ENCODE results near the gene ALKBH2. TPM values are rescaled to one million over a fixed set of nuclear protein-coding genes. Genes with fewer than 3 reads are reported as not detected.

Gene ALKBH2
- total RNA-seq, 4 donors from 2014 or later: 8.7 to 22.5 (median 18.2) TPM

DNA sequence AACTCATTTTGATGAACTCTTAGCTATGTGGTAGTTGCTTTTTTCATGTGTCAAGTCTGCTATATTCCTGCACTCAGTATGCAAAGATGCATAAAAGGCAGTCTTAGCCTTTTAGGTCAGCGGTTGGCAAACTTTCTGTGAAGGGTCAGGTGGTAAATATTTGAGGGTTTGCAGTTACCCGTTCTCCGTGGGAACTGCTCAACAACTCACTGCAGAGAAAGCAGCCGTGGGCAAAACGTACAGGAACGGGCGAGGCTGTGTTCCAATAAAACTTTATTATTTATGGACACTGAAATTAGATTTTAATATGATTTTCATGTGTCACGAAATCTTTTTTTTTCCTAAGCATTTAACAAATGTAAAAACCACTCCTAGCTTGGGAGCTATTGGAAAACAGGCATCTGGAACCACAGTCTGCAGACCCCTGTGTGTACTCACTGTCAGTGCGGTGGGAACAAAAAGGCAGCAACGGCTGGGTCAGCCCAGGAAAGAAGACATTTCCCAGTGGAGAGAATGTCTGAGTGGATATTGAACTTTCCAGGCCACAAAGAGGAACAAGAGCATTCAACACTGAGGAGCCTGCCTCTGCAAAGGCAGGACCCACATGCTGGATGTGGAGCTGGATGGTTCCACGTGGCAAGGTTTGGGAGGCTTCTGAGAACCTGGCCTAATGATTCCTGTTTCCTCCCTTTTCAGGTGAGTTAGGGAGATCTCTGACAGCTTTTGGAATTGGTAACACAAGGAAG lies 19.6 kb upstream of the ALKBH2 start:
- no peak for DNase-seq
- Histone ChIP-seq H3K27ac (peak overlapping the region; percentile 93 to 99 (median 97)), H3K9me3 (no peaks in the 10 kb centered on the region), H3K4me3 (no peak overlapping the region), H3K27me3 (no peaks in the 10 kb centered on the region), H3K36me3 (peaks cover 0 to 13% of the 10 kb centered on the region in 2 donors), H3K4me1 (peaks cover 27 to 57% of the 10 kb centered on the region in 2 donors)
- no peak for TF ChIP-seq POLR2A (IDR thresholded peaks at IDR 0.05)
- TF ChIP-seq, protein P1, sequence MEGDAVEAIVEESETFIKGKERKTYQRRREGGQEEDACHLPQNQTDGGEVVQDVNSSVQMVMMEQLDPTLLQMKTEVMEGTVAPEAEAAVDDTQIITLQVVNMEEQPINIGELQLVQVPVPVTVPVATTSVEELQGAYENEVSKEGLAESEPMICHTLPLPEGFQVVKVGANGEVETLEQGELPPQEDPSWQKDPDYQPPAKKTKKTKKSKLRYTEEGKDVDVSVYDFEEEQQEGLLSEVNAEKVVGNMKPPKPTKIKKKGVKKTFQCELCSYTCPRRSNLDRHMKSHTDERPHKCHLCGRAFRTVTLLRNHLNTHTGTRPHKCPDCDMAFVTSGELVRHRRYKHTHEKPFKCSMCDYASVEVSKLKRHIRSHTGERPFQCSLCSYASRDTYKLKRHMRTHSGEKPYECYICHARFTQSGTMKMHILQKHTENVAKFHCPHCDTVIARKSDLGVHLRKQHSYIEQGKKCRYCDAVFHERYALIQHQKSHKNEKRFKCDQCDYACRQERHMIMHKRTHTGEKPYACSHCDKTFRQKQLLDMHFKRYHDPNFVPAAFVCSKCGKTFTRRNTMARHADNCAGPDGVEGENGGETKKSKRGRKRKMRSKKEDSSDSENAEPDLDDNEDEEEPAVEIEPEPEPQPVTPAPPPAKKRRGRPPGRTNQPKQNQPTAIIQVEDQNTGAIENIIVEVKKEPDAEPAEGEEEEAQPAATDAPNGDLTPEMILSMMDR (IDR thresholded peaks at IDR 0.05 in 4 of 5, conservative IDR thresholded peaks at IDR 0.05 in 1 of 5): no peak
- no peak for ATAC-seq
- in situ Hi-C loops (cut with MboI; ENCODE audit: low sequenced_read_pairs in 4 of 4): loop anchor here in 1 of 4 donors (25.0 kb wide), 1 partner anchor 426 kb away; no protein-coding TSS in a partner anchor
- intact Hi-C loops (cut with DNase I; ENCODE audit: low total_unique reads): loop anchor here (5.0 to 10.0 kb wide), 2 partner anchors 49 to 318 kb away; no protein-coding TSS in a partner anchor

GRCh38 chr12:109110988-109111495 lies 17.8 kb upstream of the ALKBH2 start:
- peak; percentile 76 to 84 for DNase-seq
- H3K27ac ChIP-seq: peak overlapping the region; percentile 93 to 99 (median 97)
- ATAC-seq: peak; percentile 8 to 22
- no peaks in the 10 kb centered on the region for H3K9me3 ChIP-seq
- H3K27me3 ChIP-seq: no peaks in the 10 kb centered on the region
- H3K36me3 ChIP-seq: peaks cover 0 to 23% of the 10 kb centered on the region in 2 donors
- intact Hi-C loops (cut with DNase I; ENCODE audit: low total_unique reads): loop anchor here (5.0 to 10.0 kb wide), 2 partner anchors 51 to 316 kb away; no protein-coding TSS in a partner anchor
- peaks cover 27 to 43% of the 10 kb centered on the region in 2 donors for H3K4me1 ChIP-seq
- H3K4me3 ChIP-seq: peak overlapping the region; percentile 54 to 60 (median 58)
- TF ChIP-seq POLR2A (IDR thresholded peaks at IDR 0.05): peak; percentile 52 to 66
- TF ChIP-seq, protein P1 (IDR thresholded peaks at IDR 0.05 in 4 of 5, conservative IDR thresholded peaks at IDR 0.05 in 1 of 5): peak in 1 of 5 experiments; percentile 13
- in situ Hi-C loops (cut with MboI; ENCODE audit: low sequenced_read_pairs in 4 of 4): loop anchor here in 1 of 4 donors (25.0 kb wide), 1 partner anchor 424 kb away; no protein-coding TSS in a partner anchor

DNA sequence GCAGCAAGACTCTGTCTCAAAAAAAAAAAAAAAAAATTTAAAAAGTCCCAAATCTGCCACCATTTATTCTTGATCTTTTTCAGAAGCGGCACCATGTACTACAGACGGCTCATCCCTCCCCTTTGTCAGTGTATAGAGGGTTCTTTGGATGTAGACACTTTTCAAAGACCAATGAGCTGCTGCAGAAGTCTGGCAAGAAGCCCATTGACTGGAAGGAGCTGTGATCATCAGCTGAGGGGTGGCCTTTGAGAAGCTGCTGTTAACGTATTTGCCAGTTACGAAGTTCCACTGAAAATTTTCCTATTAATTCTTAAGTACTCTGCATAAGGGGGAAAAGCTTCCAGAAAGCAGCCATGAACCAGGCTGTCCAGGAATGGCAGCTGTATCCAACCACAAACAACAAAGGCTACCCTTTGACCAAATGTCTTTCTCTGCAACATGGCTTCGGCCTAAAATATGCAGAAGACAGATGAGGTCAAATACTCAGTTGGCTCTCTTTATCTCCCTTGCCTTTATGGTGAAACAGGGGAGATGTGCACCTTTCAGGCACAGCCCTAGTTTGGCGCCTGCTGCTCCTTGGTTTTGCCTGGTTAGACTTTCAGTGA lies 16.6 kb upstream of the ALKBH2 start:
- intact Hi-C loops (cut with DNase I; ENCODE audit: low total_unique reads): loop anchor here (5.0 to 10.0 kb wide), 2 partner anchors 52 to 315 kb away; no protein-coding TSS in a partner anchor
- no peak for DNase-seq
- Histone ChIP-seq H3K4me1 (peaks cover 18 to 32% of the 10 kb centered on the region in 2 donors), H3K9me3 (no peaks in the 10 kb centered on the region), H3K4me3 (no peak overlapping the region), H3K27ac (peak overlapping the region; percentile 93 to 99 (median 97)), H3K36me3 (peaks cover 0 to 35% of the 10 kb centered on the region in 2 donors), H3K27me3 (no peaks in the 10 kb centered on the region)
- in situ Hi-C loops (cut with MboI; ENCODE audit: low sequenced_read_pairs in 4 of 4): loop anchor here in 1 of 4 donors (25.0 kb wide), 1 partner anchor 423 kb away; no protein-coding TSS in a partner anchor
- no peak for ATAC-seq
- TF ChIP-seq POLR2A (IDR thresholded peaks at IDR 0.05): no peak

DNA sequence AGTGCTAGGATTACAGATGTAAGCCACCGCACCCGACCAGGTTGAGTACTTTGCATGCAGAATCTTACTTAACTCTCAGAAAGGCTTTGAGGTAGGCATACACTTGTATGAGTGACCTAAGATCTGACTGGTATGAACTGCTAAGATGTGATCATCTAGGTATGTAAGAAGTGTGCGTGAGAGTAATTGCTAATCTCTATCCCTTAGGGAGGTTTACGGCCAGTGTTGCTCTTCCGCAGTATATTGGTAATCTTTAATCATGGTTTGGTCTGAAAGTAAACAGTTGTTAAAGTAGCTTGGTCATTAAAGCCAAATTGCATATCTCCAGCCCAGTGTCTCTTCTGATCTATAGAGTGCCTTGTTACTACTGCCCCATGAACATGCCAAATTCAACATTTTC lies 11.9 kb upstream of the ALKBH2 start:
- no peak overlapping the region for H3K27ac ChIP-seq
- in situ Hi-C loops (cut with MboI; ENCODE audit: low sequenced_read_pairs in 4 of 4): loop anchor here in 1 of 4 donors (25.0 kb wide), 1 partner anchor 418 kb away; no protein-coding TSS in a partner anchor
- no peak for ATAC-seq
- peaks cover 0 to 76% of the 10 kb centered on the region in 2 donors for H3K36me3 ChIP-seq
- intact Hi-C loops (cut with DNase I; ENCODE audit: low total_unique reads): no loop called here
- TF ChIP-seq POLR2A (IDR thresholded peaks at IDR 0.05): no peak
- TF ChIP-seq, protein P1 (IDR thresholded peaks at IDR 0.05 in 4 of 5, conservative IDR thresholded peaks at IDR 0.05 in 1 of 5): no peak
- H3K4me1 ChIP-seq: peaks cover 0 to 1% of the 10 kb centered on the region in 2 donors
- H3K9me3 ChIP-seq: no peaks in the 10 kb centered on the region
- no peak overlapping the region for H3K4me3 ChIP-seq
- no peak for DNase-seq
- no peaks in the 10 kb centered on the region for H3K27me3 ChIP-seq

All from gastrocnemius medialis (tissue), 4 donors.